Activated CD8-positive, alpha-beta T cell treated with anti-CD3 and anti-CD28 coated beads for 36 hours (primary cell): ENCODE measurements around the gene ZSCAN26. TPM values are rescaled to one million over a fixed set of nuclear protein-coding genes. Genes with fewer than 3 reads are reported as not detected.
A peak's percentile ranks its signal among the peaks of the same experiment; 100 is the strongest.

Experiments
- ATAC-seq: fragments of 200-7000 bp; cut with Tn5 transposase; one replicate; pipeline ENCODE4 v1.10.0; 2021; ENCODE audit warnings: mild to moderate bottlenecking, moderate library complexity
- CTCF ChIA-PET: fragments of 350-600 bp; sonication (Branson Sonifier 250); formaldehyde crosslinking; loops from one replicate; lab custom pipeline; 2021; ENCODE audit warnings: antibody characterized with exemption; lab: Charles Lee
- POLR2A ChIA-PET: fragments of 350-600 bp; sonication (Branson Sonifier 250); formaldehyde crosslinking; loops from one replicate; lab custom pipeline; 2021; ENCODE audit warnings: antibody characterized with exemption; lab: Charles Lee
- DNase-seq: peaks from one replicate; pipeline ENCODE4 v3.0.0-alpha.2; 2020
- H3K27ac Mint-ChIP-seq: one replicate; pipeline ENCODE4 v1.8.0; 2021; ENCODE audit warnings: mild to moderate bottlenecking, mixed read lengths
- H3K27me3 Mint-ChIP-seq: one replicate; pipeline ENCODE4 v1.8.0; 2021; ENCODE audit warnings: mixed read lengths
- H3K36me3 Mint-ChIP-seq: one replicate; pipeline ENCODE4 v1.8.0; 2021; ENCODE audit warnings: low read depth, mixed read lengths
- H3K4me1 Mint-ChIP-seq: one replicate; pipeline ENCODE4 v1.8.0; 2021; ENCODE audit warnings: low read depth, mixed read lengths
- H3K4me3 Mint-ChIP-seq: one replicate; pipeline ENCODE4 v1.8.0; 2021; ENCODE audit warnings: mild to moderate bottlenecking, moderate library complexity, mixed read lengths
- H3K9me3 Mint-ChIP-seq: one replicate; pipeline ENCODE4 v1.8.0; 2021; ENCODE audit warnings: mixed read lengths
- CTCF ChIP-seq: fragments of 200-600 bp; IDR thresholded peaks from one replicate; pipeline ENCODE4 v1.8.0; 2022; ENCODE audit warnings: antibody characterized with exemption, mild to moderate bottlenecking
- intact Hi-C: fragments of 100-400 bp; cut with micrococcal nuclease; formaldehyde crosslinking; loops from one replicate; pipeline ENCODE4 v1.10.0; 2022
- total RNA-seq, 2 experiments: library from RNA; stranded (reverse); gene quantifications; one replicate each; pipeline ENCODE4 v1.2.3, GENCODE V29; 2021

ZSCAN26 gene
- total RNA-seq, 2 experiments from 2014 or later: 3.6 to 3.8 TPM

DNA sequence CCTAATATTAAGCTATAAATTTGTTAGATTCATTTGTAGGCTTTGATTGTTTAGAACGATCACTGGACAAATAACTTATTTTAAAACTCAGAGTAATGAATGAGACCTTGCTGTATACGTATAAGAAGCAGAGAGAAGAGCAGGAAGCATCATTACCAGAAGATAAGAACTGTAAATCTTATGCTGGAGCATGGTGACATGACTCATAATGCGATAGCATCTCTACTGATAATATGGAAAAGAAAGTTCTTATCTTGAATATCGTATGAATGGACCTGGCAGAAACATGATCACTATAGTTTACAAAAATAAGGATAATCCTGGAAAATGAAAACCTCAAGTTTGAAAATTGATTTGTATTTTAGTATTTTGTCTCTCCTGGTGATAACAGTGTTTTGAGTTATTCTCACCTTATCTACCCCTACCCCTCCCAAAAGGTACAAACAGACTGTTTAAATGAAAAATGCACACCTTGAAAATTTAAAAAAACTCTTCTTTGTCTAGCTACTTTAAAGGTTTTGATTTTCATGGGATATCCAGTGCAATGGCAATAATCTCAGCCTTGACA is 2.0 kb upstream of the ZSCAN26 start:
- CTCF ChIA-PET: interaction anchor here (1.0 to 2.8 kb wide), 4 partner anchors 12 to 123 kb away, joined by 3 to 11 read pairs (median 5); partner anchors contain the start of genes ZKSCAN4 and ZKSCAN8
- DNase-seq: no peak
- no peak overlapping the region for H3K27ac Mint-ChIP-seq
- H3K27me3 Mint-ChIP-seq: no peaks in the 10 kb centered on the region
- ATAC-seq: no peak
- intact Hi-C loops: loop anchor here (10.0 kb wide), 1 partner anchor 90 kb away; no protein-coding TSS in a partner anchor
- H3K9me3 Mint-ChIP-seq: peaks cover 2% of the 10 kb centered on the region
- H3K36me3 Mint-ChIP-seq: peaks cover 2% of the 10 kb centered on the region
- H3K4me1 Mint-ChIP-seq: peaks cover 22% of the 10 kb centered on the region
- TF ChIP-seq CTCF: no peak
- POLR2A ChIA-PET: interaction anchor here (1.3 to 1.7 kb wide), 2 partner anchors 13 to 123 kb away, joined by 3 to 4 read pairs; partner anchors contain the start of genes ZKSCAN4 and ZKSCAN8
- no peak overlapping the region for H3K4me3 Mint-ChIP-seq

- Mint-ChIP-seq H3K27ac (no peak overlapping the region), H3K4me3 (no peak overlapping the region), H3K27me3 (no peaks in the 10 kb centered on the region), H3K4me1 (peaks cover 28% of the 10 kb centered on the region), H3K9me3 (peaks cover 2% of the 10 kb centered on the region), H3K36me3 (peaks cover 2% of the 10 kb centered on the region)
- DNase-seq (no peak), ATAC-seq (no peak)
- TF ChIP-seq CTCF: no peak
- ChIA-PET CTCF (interaction anchor here (1.0 to 2.7 kb wide), 6 partner anchors 14 to 130 kb away, joined by 3 to 17 read pairs (median 3); partner anchors contain the start of genes PGBD1 and ZKSCAN4), POLR2A (interaction anchor here (0.8 to 1.6 kb wide), 13 partner anchors 8 to 377 kb away, joined by 3 to 5 read pairs (median 3); partner anchors contain the start of genes ZKSCAN8 and ZSCAN31)
- intact Hi-C loops: loop anchor here (10.0 kb wide), 1 partner anchor 88 kb away; no protein-coding TSS in a partner anchor
Observed at GRCh38 chr6:28266563-28266961, 381 bp upstream of the ZSCAN26 start.

GRCh38 chr6:28267695-28268059 is 734 bp downstream of the ZSCAN26 start:
- ChIA-PET CTCF (interaction anchor here (0.7 to 2.7 kb wide), 7 partner anchors 14 to 127 kb away, joined by 3 to 17 read pairs (median 3); partner anchors contain the start of genes PGBD1, ZKSCAN4 and ZKSCAN8), POLR2A (interaction anchor here (0.8 to 1.6 kb wide), 10 partner anchors 14 to 403 kb away, joined by 3 to 8 read pairs (median 4); partner anchors contain the start of genes ZKSCAN4, ZKSCAN8 and ZSCAN31)
- intact Hi-C loops: loop anchor here (10.0 kb wide), 1 partner anchor 87 kb away; no protein-coding TSS in a partner anchor
- no peak overlapping the region for H3K4me3 Mint-ChIP-seq
- no peaks in the 10 kb centered on the region for H3K27me3 Mint-ChIP-seq
- peaks cover 28% of the 10 kb centered on the region for H3K4me1 Mint-ChIP-seq
- H3K9me3 Mint-ChIP-seq: peaks cover 2% of the 10 kb centered on the region
- H3K27ac Mint-ChIP-seq: no peak overlapping the region
- ATAC-seq (no peak), DNase-seq (no peak)
- H3K36me3 Mint-ChIP-seq: peaks cover 9% of the 10 kb centered on the region
- TF ChIP-seq CTCF: no peak

DNA sequence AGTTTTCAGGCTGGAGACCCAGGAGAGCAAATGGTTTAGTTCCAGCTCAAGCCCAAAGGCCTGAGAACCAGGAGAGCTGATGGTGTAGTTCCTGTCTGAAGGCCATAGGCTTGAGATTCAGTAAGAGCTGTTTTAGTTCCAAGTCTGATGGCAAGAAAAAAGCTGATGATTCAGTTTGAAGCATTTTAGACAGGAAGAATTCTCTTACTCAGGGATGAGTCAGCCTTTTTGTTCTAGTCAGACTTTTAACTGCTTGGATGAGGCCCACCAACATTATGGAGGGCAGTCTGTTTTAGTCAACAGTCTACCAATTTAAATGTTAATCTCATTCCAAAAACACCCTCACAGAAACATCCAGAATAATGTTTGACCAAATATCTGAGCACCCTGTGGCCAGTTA is 2.5 kb downstream of the ZSCAN26 start:
- Mint-ChIP-seq H3K4me3 (no peak overlapping the region), H3K27me3 (no peaks in the 10 kb centered on the region), H3K27ac (peak overlapping the region; percentile 69), H3K9me3 (peaks cover 2% of the 10 kb centered on the region), H3K4me1 (peaks cover 26% of the 10 kb centered on the region), H3K36me3 (peaks cover 15% of the 10 kb centered on the region)
- POLR2A ChIA-PET: interaction anchor here (1.2 kb wide), 1 partner anchor 10 kb away, joined by 3 read pairs; no protein-coding TSS in a partner anchor
- CTCF ChIA-PET: no interaction called here
- ATAC-seq (peak; percentile 47), DNase-seq (no peak)
- intact Hi-C loops: loop anchor here (10.0 kb wide), 1 partner anchor 85 kb away; no protein-coding TSS in a partner anchor
- no peak for TF ChIP-seq CTCF
